GM12875 (cell line): ENCODE measurements around the gene BRINP2.

ENCODE experiments used
- H3K4me3 ChIP-seq: one replicate; pipeline ENCODE4 v1.5.1; 2011; ENCODE audit warnings: low read depth, low read length, control low read depth
- CTCF ChIP-seq: IDR thresholded peaks from 2 replicates; pipeline ENCODE4 v1.5.1; 2011; ENCODE audit warnings: low read depth, mild to moderate bottlenecking, control low read depth, inconsistent platforms, low read length, moderate library complexity, borderline replicate concordance; ENCODE audit not compliant: insufficient read depth

BRINP2 gene

GRCh38 chr1:177165069-177165439 lies 5.7 kb upstream of the BRINP2 start:
- no peak for TF ChIP-seq CTCF
- H3K4me3 ChIP-seq: no peak overlapping the region

GRCh38 chr1:177171536-177172123 lies 872 bp downstream of the BRINP2 start:
- H3K4me3 ChIP-seq: no peak overlapping the region
- TF ChIP-seq CTCF: no peak

DNA sequence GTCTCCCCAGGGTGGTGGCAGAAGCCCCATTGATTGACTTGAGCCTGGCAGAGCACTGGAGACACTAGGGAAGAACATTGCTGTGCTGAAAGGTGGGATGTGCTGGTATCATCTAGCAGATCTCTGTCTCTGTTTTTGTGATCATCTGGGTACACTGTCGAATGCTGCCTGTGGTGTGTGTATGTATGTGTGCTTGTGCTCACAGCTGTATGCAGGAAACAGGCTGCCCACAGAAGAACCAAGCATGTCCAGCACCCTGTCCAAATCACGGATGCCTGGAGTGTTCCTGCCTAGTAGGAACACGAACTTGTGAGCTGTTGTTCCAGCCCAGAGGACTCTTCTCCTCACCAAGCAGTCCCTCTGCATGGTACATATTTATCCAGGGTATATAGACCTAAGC lies 1.5 kb downstream of the BRINP2 start:
- no peak overlapping the region for H3K4me3 ChIP-seq
- no peak for TF ChIP-seq CTCF

- no peak for TF ChIP-seq CTCF
- H3K4me3 ChIP-seq: no peak overlapping the region
Measured at GRCh38 chr1:177172866-177173265, 2.1 kb downstream of the BRINP2 start.

DNA sequence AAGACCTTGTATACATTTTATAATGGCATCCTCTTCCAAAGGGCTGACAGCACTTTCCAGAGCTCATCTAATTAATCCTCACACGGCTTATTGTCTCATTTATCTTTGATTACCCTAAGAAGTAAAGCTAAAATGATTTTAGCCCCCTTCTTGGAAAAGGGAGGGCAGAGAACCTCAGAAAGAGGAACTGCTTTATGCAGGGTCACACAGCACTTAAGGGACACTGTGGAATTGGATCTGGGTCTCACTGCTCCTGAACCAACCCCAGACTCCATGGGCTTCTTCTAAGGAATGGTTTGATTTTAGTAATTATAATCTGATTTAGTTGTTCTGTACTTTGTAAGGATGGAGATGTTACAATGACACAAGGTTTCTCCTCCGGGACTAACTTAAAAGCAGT lies 3.2 kb downstream of the BRINP2 start:
- no peak for TF ChIP-seq CTCF
- no peak overlapping the region for H3K4me3 ChIP-seq

DNA sequence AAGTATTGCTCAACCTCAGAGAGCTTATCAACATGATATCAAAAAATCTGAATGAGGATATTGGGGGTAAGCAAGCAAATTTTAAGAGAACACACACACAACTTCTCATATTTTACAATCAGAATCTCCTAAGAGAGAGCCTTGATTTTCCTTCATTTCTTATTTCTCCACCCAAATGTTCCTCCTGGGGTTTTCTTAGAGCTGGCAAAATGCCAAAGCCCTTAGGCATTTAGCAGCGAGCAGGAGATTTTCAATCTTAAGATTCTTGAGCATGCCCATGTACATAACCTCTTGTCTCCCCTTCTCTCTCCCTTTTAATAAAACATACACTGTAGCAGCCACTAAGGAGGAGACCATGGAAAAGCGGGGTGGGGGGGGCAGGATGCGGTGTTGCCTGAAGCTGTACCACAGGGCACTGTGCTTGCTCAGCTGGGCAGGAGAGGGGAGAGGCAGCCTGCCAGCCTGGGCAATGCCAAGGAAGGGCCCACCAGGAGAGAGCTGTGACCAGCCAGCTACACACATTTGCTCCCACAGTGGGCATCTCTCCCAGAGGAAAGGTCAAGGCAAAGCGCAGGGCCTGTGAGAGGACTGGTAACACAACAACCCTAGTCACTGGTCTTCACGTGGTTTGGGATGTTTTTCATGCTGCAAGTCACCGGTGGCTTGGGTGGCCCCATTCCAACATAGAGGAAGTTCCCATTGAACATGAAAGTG lies 4.3 kb downstream of the BRINP2 start:
- H3K4me3 ChIP-seq: no peak overlapping the region
- TF ChIP-seq CTCF: no peak

GRCh38 chr1:177181280-177181630 lies 10.5 kb downstream of the BRINP2 start:
- no peak overlapping the region for H3K4me3 ChIP-seq
- no peak for TF ChIP-seq CTCF
